Neural progenitor cell (in vitro differentiated cells): Measurements from ENCODE around the gene ZNF578. TPM values are rescaled to one million over a fixed set of nuclear protein-coding genes. Genes with fewer than 3 reads are reported as not detected.
"Not testable (repeated sequence)": the region's sequence is repeated elsewhere in the genome, so short reads cannot be mapped to it uniquely, and the experiment has no call there.

Source experiments
- DNase-seq: peaks from one replicate; pipeline ENCODE4 v3.0.0-alpha.2; 2016; ENCODE audit warnings: low spot score
- H2AFZ ChIP-seq: fragments of 200-600 bp; sonication (generic); replicated peaks from 2 replicates; pipeline ENCODE4 v1.6.1; 2016; ENCODE audit warnings: antibody characterized with exemption
- H3F3A ChIP-seq: fragments of 200-600 bp; sonication (generic); 2 replicates; pipeline ENCODE4 v1.6.1; 2016; ENCODE audit warnings: antibody characterized with exemption, low read depth
- H3K27ac ChIP-seq: fragments of 200-600 bp; sonication (generic); 2 replicates; pipeline ENCODE4 v1.5.1; 2016; ENCODE audit warnings: mild to moderate bottlenecking
- H3K27me3 ChIP-seq: fragments of 200-600 bp; sonication (generic); 2 replicates; pipeline ENCODE4 v1.6.1; 2016; ENCODE audit warnings: mild to moderate bottlenecking, moderate library complexity
- H3K36me3 ChIP-seq: fragments of 200-600 bp; sonication (generic); 2 replicates; pipeline ENCODE4 v1.5.1; 2016
- H3K4me1 ChIP-seq: fragments of 200-600 bp; sonication (generic); 2 replicates; pipeline ENCODE4 v1.6.1; 2016; ENCODE audit warnings: mixed run types
- H3K4me2 ChIP-seq: fragments of 200-600 bp; sonication (generic); 2 replicates; pipeline ENCODE4 v1.6.1; 2016
- H3K4me3 ChIP-seq: fragments of 200-600 bp; sonication (generic); 2 replicates; pipeline ENCODE4 v1.5.1; 2016
- H3K79me2 ChIP-seq: fragments of 200-600 bp; sonication (generic); 2 replicates; pipeline ENCODE4 v1.6.1; 2016; ENCODE audit warnings: low read depth
- H3K9ac ChIP-seq: fragments of 200-600 bp; sonication (generic); 2 replicates; pipeline ENCODE4 v1.6.1; 2016
- H3K9me3 ChIP-seq: fragments of 200-600 bp; sonication (generic); 2 replicates; pipeline ENCODE4 v1.5.1; 2016; ENCODE audit warnings: low read depth
- H4K20me1 ChIP-seq: fragments of 200-600 bp; sonication (generic); 2 replicates; pipeline ENCODE4 v1.6.1; 2016; ENCODE audit warnings: low read depth
- H3K27ac Mint-ChIP-seq: 3 replicates; pipeline ENCODE4 v1.8.0; 2021; ENCODE audit warnings: mixed read lengths
- H3K27me3 Mint-ChIP-seq: 2 replicates; pipeline ENCODE4 v1.8.0; 2022; ENCODE audit warnings: low read depth, mild to moderate bottlenecking, inconsistent platforms, moderate library complexity, mixed read lengths; ENCODE audit not compliant: insufficient read depth
- H3K36me3 Mint-ChIP-seq: 3 replicates; pipeline ENCODE4 v1.8.0; 2021; ENCODE audit warnings: mixed read lengths
- H3K4me1 Mint-ChIP-seq: 3 replicates; pipeline ENCODE4 v1.8.0; 2021; ENCODE audit warnings: mixed read lengths
- H3K4me3 Mint-ChIP-seq: 3 replicates; pipeline ENCODE4 v1.8.0; 2021; ENCODE audit warnings: mild to moderate bottlenecking, moderate library complexity, mixed read lengths
- H3K9me3 Mint-ChIP-seq: 3 replicates; pipeline ENCODE4 v1.8.0; 2020; ENCODE audit warnings: mixed read lengths
- EZH2 ChIP-seq: fragments of 200-600 bp; sonication (generic); IDR thresholded peaks from 2 replicates; pipeline ENCODE4 v1.6.1; 2017; ENCODE audit warnings: antibody characterized with exemption, mild to moderate bottlenecking, moderate library complexity
- EZH2phosphoT487 ChIP-seq: fragments of 200-600 bp; sonication (generic); IDR thresholded peaks from 2 replicates; pipeline ENCODE4 v1.6.1; 2017; ENCODE audit warnings: antibody characterized with exemption
- total RNA-seq: library from RNA; depleted of rRNA; stranded (reverse); fragments of >200 nt; gene quantifications from 2 replicates; pipeline ENCODE4 v1.2.3, GENCODE V29; 2015; ENCODE audit warnings: low replicate concordance
- TF ChIP-seq, protein P1 (sequence below): fragments of 200-600 bp; sonication (generic); IDR thresholded peaks from 2 replicates; pipeline ENCODE4 v1.5.1; 2017; ENCODE audit warnings: antibody characterized with exemption, mild to moderate bottlenecking

The ZNF578 gene
- total RNA-seq, 1 donor from 2014 or later = 9.7 TPM

DNA sequence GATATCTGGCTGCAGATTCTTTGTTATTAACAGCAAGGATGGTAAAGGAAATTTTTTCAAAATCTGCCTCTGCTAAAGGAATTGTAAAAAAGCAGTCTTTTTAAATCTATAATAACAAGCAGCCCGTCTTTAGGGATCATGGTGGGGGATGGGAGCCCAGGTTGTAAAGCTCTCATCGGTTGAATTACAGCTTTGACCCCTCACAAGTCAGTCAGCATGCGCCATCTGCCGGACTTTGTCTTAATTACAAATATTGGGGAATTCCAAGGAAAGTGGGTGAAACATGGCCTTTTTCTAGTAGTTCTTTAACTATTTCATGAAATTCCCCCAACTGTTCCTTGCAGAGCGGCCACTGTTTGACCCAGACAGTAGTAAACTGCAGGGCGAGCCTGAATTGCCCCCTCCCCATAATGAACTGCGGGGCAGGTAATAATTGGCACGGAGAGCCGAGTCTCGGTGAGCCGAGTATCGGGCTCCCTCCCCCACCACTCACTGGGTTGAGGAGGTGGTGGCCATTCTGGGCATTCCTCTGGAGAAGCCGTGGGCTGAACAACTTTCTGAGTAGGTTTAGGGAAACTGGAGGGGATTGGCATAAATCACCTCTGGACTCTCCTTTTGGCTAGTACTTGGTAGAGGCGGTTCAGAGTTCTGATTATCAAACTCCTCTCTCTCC lies 11.6 kb downstream of the ZNF578 start:
- no peaks in the 10 kb centered on the region for H3K36me3 Mint-ChIP-seq
- H3K4me3 Mint-ChIP-seq = no peak overlapping the region

DNA sequence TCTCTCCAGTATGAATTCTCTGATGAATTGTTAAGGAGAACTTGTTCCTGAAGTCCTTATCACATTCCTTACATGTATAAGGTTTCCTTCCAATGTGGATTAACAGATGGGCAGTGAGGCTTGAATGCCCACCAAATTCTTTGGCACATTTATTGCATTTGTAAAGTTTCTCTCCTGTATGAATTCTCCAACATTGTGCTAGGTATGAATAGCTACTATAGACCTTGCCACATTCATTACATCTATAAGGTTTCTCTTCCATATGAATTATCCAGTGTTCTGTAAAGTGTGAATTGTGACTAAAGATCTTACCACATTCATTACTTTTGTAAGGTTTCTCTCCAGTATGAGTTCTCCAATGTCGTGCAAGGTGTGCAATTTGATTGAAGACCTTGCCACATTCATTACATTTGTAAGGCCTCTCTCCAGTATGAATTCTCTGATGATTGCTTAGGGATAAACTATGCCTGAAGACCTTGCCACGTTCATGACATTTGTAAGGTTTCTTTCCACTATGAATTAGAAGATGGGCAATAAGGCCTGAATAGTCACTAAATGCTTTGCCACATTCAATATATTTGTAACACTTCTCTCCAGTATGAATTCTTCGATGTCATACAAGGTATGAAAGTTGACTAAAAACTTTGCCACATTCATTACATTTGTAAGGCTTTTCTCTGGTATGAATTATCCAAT lies 20.4 kb downstream of the ZNF578 start:
- Mint-ChIP-seq H3K4me1 (no peaks in the 10 kb centered on the region), H3K27ac (no peak overlapping the region), H3K9me3 (peaks cover 81% of the 10 kb centered on the region), H3K27me3 (no peaks in the 10 kb centered on the region), H3K4me3 (no peak overlapping the region), H3K36me3 (peaks cover 3% of the 10 kb centered on the region)
- Histone ChIP-seq H3F3A (no peaks in the 10 kb centered on the region), H3K27me3 (no peaks in the 10 kb centered on the region), H3K4me3 (no peak overlapping the region), H3K36me3 (no peaks in the 10 kb centered on the region), H3K79me2 (no peaks in the 10 kb centered on the region), H4K20me1 (no peaks in the 10 kb centered on the region), H3K27ac (no peak overlapping the region), H3K4me1 (no peaks in the 10 kb centered on the region), H2AFZ (no peak overlapping the region), H3K4me2 (no peak overlapping the region), H3K9ac (no peak overlapping the region), H3K9me3 (peaks cover 55% of the 10 kb centered on the region)
- TF ChIP-seq EZH2phosphoT487 (no peak), EZH2 (no peak)
- TF ChIP-seq, protein P1, sequence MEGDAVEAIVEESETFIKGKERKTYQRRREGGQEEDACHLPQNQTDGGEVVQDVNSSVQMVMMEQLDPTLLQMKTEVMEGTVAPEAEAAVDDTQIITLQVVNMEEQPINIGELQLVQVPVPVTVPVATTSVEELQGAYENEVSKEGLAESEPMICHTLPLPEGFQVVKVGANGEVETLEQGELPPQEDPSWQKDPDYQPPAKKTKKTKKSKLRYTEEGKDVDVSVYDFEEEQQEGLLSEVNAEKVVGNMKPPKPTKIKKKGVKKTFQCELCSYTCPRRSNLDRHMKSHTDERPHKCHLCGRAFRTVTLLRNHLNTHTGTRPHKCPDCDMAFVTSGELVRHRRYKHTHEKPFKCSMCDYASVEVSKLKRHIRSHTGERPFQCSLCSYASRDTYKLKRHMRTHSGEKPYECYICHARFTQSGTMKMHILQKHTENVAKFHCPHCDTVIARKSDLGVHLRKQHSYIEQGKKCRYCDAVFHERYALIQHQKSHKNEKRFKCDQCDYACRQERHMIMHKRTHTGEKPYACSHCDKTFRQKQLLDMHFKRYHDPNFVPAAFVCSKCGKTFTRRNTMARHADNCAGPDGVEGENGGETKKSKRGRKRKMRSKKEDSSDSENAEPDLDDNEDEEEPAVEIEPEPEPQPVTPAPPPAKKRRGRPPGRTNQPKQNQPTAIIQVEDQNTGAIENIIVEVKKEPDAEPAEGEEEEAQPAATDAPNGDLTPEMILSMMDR = no peak
- DNase-seq = no peak

More for the DNA sequence above, 11.6 kb downstream of the ZNF578 start:
- Histone ChIP-seq H3K4me2 (no peak overlapping the region), H3F3A (no peaks in the 10 kb centered on the region), H3K79me2 (no peaks in the 10 kb centered on the region), H3K4me3 (no peak overlapping the region), H3K27ac (no peak overlapping the region), H3K9ac (no peak overlapping the region), H3K9me3 (no peaks in the 10 kb centered on the region), H4K20me1 (no peaks in the 10 kb centered on the region), H3K27me3 (no peaks in the 10 kb centered on the region), H3K4me1 (no peaks in the 10 kb centered on the region), H2AFZ (no peak overlapping the region), H3K36me3 (no peaks in the 10 kb centered on the region)
- DNase-seq = peak; percentile 79
- H3K4me1 Mint-ChIP-seq = no peaks in the 10 kb centered on the region
- no peak overlapping the region for H3K27ac Mint-ChIP-seq
- TF ChIP-seq, protein P1 = peak; percentile 69
- no peak for TF ChIP-seq EZH2
- H3K27me3 Mint-ChIP-seq = no peaks in the 10 kb centered on the region
- H3K9me3 Mint-ChIP-seq = peaks cover 61% of the 10 kb centered on the region

DNA sequence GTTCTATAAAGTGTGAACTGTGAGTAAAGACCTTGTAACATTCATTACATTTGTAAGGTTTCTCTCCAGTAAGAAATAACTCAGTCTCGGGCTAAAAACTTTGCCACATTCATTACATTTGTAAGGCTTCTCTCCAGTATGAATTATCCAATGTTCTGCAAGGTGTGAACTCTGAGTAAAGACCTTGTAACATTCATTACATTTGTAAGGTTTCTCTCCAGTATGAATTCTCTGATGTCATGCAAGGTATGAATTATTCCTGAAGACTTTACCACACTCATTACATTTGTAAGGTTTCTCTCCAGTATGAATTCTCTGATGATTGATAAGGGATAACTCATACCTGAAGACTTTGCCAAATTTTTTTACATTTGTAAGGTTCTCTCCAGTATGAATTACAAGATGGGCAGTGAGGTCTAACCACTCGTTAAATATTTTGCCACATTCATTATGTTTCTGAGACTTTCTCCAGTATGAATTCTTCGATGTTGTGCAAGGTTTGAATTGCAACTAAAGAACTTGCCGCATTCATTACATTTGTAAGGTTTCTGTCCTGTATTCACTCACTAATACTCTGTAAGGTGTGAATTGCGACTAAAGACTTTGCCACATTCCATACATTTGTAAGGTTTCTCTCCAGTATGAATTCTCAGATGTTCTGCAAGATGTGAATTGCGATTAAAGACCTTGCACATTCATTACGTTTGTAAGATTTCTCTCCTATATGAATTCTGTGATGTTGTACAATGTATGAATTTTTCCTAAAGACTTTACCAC lies 21.2 kb downstream of the ZNF578 start:
- TF ChIP-seq EZH2 (no peak), EZH2phosphoT487 (no peak)
- TF ChIP-seq, protein P1 = no peak
- DNase-seq = no peak
- Histone ChIP-seq H3K4me2 (no peak overlapping the region), H3K79me2 (no peaks in the 10 kb centered on the region), H4K20me1 (no peaks in the 10 kb centered on the region), H3K4me3 (no peak overlapping the region), H3K9me3 (peaks cover 55% of the 10 kb centered on the region), H3K27ac (no peak overlapping the region), H3K27me3 (no peaks in the 10 kb centered on the region), H3K9ac (no peak overlapping the region), H3F3A (no peaks in the 10 kb centered on the region), H2AFZ (no peak overlapping the region), H3K36me3 (no peaks in the 10 kb centered on the region), H3K4me1 (no peaks in the 10 kb centered on the region)
- Mint-ChIP-seq H3K36me3 (peaks cover 3% of the 10 kb centered on the region), H3K9me3 (peaks cover 77% of the 10 kb centered on the region), H3K27ac (no peak overlapping the region), H3K4me3 (no peak overlapping the region), H3K4me1 (no peaks in the 10 kb centered on the region), H3K27me3 (no peaks in the 10 kb centered on the region)

DNA sequence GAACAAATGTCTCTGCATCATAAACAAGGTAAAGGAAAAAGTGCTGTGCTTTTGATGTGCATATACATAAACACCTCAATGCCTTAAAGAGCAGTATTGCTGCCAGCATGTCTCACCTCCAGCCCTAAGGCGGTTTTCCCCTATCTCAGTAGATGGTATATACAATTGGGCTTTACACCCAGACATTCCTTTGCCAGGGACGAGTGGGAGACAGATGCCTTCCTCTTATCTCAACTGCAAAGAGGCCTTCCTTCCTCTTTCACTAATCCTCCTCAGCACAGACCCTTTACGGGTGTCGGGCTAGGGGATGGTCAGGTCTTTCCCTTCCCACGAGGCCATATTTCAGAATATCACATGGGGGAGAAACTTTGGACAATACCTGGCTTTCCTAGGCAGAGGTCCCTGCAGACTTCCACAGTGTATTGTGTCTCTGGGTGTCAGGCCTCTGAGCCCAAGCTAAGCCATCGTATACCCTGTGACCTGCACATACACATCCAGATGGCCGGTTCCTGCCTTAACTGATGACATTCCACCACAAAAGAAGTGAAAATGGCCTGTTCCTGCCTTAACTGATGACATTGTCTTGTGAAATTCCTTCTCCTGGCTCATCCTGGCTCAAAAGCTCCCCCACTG lies 30.9 kb downstream of the ZNF578 start:
- not testable (repeated sequence) for H3K27me3 ChIP-seq, H3K4me3 ChIP-seq, H3K79me2 ChIP-seq, H3K4me3 Mint-ChIP-seq, H3K36me3 Mint-ChIP-seq, H3K9ac ChIP-seq, H3K4me2 ChIP-seq, H3K36me3 ChIP-seq, H3K4me1 Mint-ChIP-seq, H2AFZ ChIP-seq, H3F3A ChIP-seq, H4K20me1 ChIP-seq, H3K27me3 Mint-ChIP-seq, H3K27ac ChIP-seq, H3K9me3 ChIP-seq, H3K4me1 ChIP-seq, H3K27ac Mint-ChIP-seq, DNase-seq
- peaks cover 54% of the 10 kb centered on the region for H3K9me3 Mint-ChIP-seq

DNA sequence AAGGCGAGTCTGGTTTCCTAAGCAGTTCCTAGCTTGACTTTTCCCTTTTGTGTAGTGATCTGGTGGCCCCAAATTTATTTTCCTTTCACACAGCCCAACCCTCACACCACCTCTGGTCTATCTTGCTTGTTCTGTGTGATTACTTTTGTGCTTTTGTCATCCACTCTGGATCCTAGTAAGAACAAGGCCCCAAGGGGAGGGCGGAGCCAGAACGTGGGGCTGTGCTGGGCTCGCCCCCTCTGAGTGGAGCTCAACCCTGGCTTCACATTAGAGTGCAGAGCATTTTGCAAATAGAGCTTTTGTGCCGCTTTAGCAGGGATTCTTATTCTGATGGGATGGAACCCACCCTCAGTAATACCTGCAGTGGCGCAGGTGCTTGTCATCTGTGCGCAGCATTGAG lies 31.7 kb downstream of the ZNF578 start:
- not testable (repeated sequence) for DNase-seq

More for the DNA sequence above, 31.7 kb downstream of the ZNF578 start:
- not testable (repeated sequence) for H3K4me1 Mint-ChIP-seq, H3K4me1 ChIP-seq, H2AFZ ChIP-seq, H3K27ac ChIP-seq, H4K20me1 ChIP-seq, H3K4me2 ChIP-seq, H3K27me3 Mint-ChIP-seq, H3K27me3 ChIP-seq, H3K4me3 Mint-ChIP-seq, H3K36me3 Mint-ChIP-seq, H3K9ac ChIP-seq, H3K4me3 ChIP-seq, H3K27ac Mint-ChIP-seq, H3K36me3 ChIP-seq, H3K9me3 ChIP-seq, H3F3A ChIP-seq, H3K79me2 ChIP-seq
- H3K9me3 Mint-ChIP-seq = peaks cover 57% of the 10 kb centered on the region
